GM19099 (cell line): ENCODE data around the gene GOLGA8Q.
"Not testable (repeated sequence)": the region's sequence is repeated elsewhere in the genome, so short reads cannot be mapped to it uniquely, and the experiment has no call there.

ENCODE experiments used
- POLR2A ChIP-seq: IDR thresholded peaks from 3 replicates; pipeline ENCODE4 v1.6.1; 2011; ENCODE audit warnings: low read depth; ENCODE audit not compliant: insufficient read length; ENCODE audit errors: extremely low read depth

Gene GOLGA8Q

GRCh38 chr15:30551750-30552149 is at the start of gene GOLGA8Q:
TSS of gene GOLGA8Q (plus strand) at chr15:30552050. CDS start at chr15:30552078, 28 bp downstream.
- TF ChIP-seq POLR2A, result not testable (repeated sequence)

GRCh38 chr15:30603796-30604195 is 51.9 kb downstream of the GOLGA8Q start, which contains the start of gene GOLGA8H:
TSS of gene GOLGA8H (plus strand) at chr15:30604028. CDS start at chr15:30604126, 98 bp downstream.
- not testable (repeated sequence) for TF ChIP-seq POLR2A
